DMS153 treated with DMSO at 0.1 percent for 48 hours (cell line): ENCODE measurements around the gene PPP1R3G.

ENCODE experiments used
- DNase-seq: peaks from one replicate; lab custom pipeline; 2025; ENCODE audit not compliant: unreplicated experiment; lab: John Stamatoyannopoulos, UW

PPP1R3G gene

DNA sequence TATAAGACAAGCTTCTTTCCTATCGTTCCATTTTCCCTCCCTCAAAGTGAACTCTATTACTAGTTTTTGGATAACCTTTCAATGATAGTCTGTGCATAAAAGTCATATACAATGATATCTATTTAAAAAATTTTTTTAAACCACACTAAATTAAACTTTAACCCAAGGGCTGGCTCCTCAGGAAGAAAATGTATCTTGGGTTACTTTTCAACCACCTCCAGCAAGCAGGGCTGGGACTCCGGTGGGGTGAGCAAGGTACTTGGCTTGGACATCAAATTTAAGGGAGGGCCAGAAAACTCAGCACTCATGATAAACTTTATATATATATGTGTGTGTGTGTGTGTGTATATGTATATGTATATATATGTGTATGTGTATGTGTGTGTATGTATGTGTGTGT, 13.9 kb upstream of the PPP1R3G start:
- DNase-seq = no peak

DNA sequence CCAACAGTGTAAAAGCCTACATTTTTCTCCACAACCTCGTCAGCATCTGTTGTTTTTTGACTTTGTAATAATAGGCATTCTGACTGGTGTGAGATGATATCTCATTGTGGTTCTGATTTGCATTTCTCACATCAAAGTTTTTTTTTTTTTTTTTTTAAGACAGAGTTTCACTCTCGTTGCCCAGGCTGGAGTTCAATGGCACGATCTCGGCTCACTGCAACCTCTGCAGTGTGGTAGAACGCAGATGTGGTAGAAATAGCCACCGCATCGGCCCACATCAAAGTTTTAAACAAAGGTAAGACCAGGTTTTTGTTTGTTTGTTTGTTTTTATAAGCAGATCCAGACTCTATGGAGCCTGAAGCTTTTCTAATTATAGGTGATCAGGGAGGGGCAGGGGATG, 12.7 kb upstream of the PPP1R3G start:
- DNase-seq = no peak

DNA sequence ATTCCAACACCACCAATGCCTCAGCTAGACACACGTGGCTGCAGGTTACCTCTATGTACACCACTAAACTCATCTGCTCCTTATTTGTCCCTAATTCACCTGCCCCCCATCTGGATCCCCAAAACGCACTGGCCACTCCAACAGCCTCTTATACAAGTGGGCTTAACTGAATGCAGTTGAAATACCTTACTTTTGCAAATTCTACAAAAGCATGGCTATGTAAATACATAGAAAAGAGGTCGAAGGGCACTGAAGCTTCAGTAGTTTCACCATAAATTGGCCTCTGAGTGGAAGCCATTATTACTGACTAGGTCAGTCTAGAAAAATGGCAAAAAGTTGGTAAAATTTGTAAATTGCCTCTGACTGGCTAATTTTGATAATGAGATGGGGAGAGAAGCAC, 11.1 kb upstream of the PPP1R3G start:
- no peak for DNase-seq

DNA sequence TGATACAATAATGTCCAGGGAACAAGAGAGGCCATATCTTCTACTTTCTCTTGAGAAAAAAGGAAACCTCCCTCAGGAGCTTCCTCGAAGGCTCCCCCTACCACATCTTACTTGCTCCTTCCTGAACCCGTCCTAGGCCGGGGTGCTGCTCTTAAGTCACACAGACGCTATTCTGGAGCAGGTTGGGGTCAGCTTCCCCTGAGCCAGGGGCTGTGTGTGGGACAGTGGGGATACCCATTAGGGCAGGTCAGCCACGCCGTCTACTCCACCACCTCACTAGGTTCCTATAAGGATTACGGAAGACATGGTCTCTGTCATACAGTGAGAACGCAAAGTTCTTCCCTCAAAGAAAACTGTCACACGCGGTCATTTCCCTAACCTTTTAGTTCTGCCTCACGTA, 8.2 kb upstream of the PPP1R3G start:
- no peak for DNase-seq

DNA sequence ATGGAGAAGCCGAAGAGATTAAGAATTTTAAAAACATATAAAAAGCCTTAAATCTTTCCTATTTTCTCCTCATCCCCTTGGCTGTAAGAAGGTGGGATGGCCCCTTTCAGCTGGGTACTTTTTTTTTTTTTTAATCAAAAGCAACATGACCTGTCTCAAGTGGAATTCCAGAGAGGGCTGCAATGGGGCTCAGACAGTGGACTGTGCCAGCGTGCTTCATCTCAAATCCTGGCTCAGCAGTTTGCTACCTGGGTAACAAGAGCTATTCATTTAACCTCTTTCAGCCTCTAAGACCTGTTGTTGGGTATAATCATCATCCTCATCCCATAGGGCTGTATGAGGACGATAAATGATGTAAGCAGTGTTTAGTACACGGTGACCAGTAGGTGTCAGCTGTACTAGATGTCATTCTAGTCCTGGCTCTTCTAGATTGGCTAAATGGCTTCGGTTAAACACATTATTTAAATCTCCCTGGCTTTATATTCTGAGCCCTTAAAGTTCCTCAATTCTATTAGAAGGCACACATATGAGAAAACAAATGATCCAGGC, 6.9 kb upstream of the PPP1R3G start:
- no peak for DNase-seq

DNA sequence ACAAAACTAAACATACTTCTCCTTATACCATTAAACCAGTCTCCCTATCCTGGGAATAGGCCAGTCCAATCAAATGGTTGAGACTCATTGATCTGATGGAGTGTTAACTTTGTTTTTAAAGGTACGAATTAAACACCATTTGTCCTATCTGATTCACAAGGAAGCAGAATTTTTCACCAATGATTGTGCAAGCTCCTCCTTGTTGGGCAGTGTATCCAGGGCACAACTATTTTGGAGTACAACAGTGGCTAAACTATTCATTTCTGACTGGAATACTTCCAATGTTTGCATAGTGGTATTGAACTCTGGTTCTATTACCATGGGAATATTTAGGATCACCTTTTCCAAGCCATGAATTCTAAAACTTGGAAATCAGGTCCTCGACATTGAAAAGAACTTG, 5.4 kb upstream of the PPP1R3G start:
- DNase-seq = no peak

DNA sequence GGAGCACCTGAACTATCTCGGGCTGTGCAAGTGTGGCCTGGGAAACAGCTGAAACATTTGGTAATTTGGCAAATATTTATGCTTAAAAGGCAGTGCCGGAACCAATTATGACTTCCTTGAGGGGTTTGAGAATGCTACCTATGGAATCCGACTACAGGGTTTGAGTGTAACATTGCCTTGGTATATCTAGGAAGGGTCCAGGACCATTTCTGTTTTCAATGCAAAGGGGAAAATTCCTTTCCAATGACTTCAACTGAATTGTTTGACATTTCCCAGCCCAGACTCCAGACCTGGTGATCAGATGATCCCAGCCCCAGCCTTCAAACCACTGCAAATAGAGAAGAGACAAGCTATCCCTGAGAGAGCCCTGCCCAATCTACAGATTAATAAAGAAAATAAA, 4.6 kb upstream of the PPP1R3G start:
- no peak for DNase-seq

DNA sequence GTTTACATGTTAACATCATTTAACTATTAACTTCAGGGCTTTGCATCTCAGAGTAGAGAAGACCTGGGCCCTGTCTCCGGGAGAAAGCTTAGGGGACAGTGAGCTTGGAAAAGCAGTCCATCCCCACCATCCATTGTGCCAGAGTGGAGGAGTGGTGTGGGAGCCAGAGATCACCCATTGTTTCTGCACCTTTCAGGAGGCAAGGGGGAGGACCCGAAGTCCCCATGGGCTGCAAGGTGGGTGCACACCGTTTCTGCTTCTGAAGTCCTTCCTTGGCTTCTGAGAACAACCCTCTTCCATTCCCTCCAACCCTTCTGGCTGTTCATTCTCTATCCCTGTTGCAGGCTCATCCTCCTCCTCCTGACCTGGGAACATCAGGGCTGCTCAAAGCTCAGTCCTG, 4.0 kb upstream of the PPP1R3G start:
- DNase-seq = no peak

DNA sequence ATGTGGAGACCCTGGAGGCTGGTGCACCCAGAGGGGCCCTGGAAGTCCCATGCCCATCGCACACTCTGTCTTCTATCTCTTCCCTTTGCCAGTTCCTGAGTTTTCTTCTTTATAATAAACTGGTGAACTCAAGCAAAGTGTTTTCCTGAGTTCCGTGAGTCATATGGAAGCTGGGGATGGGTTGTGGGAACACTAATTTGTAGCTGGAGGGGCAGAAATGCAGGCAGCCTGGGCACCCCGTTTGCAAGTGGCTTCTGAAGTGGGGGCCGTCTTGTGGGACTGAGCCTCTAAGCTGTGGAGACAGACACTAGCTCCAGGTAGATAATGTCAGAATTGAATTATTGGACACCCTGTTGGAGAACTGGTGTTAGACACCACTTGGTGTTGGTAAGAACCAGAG, 3.2 kb upstream of the PPP1R3G start:
- DNase-seq = no peak

DNA sequence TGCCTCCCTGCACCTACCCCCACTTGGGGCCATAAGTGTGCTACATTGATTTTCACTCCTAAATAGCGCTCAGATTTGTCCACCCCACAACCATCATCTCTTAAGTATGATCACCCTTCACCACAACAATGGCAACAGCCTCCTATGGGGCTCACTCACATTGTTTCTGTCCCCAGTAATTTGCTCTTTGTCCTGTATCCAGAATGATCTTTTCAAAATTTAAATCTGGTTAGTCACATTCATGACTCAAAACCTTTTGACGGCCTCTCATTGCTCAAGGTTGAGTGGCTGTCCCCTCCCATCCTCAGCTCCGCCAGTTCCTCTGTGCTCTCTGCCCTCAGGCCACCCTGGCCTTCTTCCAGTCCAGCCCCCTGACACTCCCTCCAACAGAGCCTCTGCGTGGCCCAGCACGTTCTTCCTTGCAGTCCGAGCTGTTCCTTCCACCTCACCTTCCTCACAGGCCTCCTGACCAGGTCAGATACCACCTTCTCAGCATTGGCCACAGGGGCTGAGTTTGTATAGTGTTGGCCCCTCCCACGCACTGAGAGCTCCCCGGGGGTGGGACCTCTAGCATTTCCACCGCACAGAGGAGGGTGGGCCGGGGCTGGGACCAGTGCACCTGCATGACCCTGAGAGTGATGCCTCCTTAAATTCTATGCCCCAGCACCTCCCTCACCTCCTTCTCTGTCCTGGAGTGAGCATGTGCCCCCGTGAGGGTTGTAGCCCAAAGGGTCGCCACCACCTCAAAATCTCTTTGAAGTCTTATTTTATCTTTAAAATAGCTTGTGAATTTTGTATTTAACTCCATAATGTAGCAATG, 2.4 kb upstream of the PPP1R3G start:
- DNase-seq = no peak

DNA sequence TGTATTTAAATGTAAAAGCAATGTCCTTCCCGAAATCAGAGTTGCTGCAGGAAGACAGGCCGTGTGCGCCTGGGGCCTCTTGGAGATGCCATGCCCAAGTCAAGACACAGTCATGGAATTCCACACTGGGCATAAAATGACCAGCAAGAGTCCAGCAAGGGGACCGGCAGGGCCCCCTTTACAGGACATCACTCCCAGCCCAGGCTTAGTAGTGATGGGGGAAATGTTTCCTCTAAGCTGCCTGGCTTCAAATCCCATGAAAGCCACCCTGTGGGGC, 1.9 kb upstream of the PPP1R3G start:
- DNase-seq = no peak

DNA sequence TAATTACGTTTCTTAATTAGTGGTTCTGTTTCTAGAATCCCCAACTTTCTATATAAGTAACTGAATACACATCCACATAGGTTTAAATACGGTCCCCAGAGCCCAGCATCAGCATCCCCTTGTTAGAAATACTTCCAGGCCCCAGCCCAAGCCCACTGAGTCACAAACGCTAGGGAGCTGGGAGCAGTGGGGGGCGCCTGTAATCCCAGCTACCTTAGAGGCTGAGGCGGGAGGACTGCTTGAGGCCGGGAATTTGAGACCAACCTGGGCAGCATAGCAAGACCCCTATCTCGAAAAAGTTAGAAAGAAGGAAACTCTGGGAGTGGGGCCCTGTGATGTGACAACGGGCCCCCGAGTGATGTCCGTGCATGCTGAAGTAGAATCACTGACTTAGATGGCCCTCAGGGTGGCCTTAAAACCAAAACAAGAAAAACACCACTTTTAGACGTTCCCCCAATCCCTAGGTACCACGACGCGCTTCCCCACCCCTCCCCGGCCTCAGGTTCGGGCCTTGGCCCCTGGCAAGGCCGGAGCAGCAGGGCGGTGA, 1.3 kb upstream of the PPP1R3G start:
- DNase-seq = no peak

DNA sequence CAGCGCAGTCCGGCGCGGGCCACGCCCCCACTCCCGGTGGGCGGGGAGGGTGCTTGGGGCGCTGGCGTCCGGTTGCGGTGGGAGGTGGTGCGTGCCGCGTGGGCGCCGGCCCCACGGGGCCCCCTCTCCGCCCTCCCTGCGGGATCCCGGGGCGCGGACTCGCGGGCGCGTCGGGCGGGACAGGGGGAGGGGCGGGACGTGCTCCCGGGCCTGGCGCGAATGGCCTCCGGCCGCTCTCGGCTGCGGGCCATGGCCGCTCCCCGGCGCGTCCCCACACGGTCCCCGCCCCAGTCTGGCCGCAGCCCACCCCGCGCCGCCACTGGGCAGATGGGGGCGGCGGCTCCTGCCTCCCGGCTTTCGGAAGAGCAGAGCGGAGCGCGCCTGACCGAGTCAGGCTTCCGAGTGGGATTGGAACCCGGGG, 771 bp upstream of the PPP1R3G start:
- DNase-seq = no peak

DNA sequence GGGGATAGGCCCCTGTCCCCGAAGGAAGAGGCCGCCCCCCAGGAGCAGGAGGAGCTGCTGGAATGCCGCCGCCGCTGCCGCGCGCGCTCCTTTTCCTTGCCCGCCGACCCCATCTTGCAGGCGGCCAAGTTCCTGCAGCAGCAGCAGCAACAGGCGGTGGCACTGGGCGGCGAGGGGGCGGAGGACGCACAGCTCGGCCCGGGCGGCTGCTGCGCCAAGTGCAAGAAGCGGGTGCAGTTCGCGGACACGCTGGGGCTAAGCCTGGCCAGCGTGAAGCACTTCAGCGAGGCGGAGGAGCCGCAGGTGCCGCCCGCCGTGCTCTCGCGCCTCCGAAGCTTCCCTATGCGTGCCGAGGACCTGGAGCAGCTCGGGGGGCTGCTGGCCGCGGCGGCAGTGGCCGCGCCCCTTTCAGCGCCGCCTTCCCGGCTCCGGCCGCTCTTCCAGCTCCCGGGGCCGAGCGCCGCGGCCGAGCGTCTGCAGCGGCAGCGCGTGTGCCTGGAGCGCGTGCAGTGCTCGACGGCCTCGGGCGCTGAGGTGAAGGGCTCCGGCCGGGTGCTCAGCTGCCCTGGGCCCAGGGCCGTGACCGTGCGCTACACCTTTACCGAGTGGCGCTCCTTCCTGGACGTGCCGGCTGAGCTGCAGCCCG, 630 bp downstream of the PPP1R3G start:
- DNase-seq = no peak

DNA sequence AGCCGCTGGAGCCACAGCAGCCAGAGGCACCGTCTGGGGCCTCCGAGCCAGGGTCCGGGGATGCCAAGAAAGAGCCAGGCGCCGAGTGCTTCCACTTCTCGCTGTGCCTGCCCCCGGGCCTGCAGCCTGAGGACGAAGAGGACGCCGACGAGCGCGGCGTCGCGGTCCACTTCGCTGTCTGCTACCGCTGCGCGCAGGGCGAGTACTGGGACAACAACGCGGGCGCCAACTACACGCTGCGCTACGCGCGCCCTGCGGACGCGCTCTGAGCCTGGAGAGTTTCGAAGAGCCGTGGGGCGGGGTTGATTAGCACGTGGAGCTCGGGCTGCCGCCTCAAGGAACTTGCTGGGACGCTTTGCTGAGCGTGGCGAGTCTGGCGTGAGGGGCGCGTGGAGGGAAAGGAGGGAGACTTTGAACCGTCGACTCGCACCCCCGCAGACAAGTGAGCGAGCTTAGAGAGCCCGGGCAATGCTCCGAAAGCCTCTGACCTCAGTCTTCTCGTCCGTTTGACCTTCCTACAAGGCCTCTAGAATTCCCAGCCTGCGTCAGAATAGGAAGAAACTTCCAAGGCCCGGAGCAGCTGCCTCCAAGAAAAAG, 1.3 kb downstream of the PPP1R3G start:
- no peak for DNase-seq

DNA sequence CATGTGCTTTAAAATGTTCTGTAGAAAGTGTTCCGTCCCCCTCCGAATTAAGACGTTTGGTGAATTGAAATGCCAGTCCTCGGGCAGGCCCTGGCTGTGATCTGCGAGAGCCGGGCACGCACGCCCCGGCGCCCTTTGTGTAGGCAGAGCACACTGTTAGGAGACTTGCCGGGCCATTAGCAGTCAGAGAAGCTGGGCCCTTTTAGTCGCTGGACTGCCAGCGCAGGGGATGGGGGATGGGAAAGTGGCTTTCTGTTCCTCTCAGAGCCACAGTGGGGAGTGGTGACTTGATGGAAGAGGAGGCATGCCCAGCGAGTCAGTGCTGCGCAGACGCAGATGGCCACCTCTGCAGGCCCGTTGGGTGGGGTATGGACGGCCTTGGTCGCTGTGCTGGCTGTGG, 2.2 kb downstream of the PPP1R3G start:
- DNase-seq = no peak

DNA sequence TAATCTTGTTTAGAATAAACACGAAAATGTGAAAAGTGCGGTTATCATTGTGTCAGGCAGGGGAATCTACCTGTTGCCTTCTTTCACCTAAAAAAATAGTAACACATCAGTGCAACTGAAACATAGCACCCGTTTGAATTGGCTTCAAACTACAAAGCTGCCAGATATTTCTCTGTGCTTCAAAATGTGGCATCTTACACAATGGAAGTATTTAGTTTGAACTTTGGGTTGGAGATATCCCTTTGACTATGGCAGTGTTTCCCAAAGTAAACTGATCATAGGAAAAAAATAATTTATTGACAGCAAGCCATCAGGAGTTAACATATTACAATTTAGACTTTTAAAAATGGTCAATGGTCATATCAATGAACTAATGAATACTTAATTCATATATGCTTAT, 3.6 kb downstream of the PPP1R3G start:
- DNase-seq = no peak

DNA sequence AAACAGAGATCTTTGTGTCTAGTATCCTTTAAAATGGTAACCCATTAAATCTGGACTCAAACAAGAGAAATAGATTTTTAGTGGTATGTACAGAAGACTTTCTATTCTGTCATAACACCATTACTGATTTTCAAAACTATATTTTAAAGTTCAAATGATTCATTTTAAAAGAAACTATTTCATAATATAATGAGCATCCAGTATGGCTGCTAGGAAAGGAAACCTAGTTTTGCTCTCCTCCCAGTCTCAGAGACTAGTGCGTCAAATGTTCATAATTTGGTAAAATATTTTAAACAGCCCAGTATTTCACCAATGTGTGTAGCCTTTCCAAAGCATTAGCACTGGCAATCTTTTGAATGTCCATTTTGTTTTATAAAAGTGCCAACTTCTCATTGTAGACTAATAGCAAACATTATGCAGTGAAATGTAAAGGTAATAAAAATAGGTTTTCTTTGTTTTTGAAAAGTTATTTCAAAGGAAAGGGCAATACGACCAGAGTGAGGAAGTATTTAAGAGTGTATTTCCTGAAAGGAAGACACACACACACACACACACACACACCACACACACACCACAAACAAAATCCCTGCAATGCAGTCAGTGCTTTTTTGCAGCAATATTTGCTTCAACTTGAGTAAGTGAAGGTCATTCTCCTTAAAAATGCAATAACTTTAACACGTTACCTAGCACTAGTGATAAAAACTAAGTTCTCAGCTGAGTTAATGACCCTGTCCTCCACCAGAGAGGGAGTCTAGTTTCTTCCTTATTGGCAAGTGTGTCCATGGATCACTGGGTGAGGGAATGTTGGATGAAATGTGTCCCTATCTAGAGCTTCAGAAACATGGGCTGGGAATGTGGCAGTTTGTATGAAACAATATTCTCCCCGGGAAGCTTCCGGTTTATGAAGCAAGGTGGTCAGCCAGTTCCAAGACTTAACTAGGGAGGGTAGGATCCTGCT, 4.6 kb downstream of the PPP1R3G start:
- DNase-seq = no peak

DNA sequence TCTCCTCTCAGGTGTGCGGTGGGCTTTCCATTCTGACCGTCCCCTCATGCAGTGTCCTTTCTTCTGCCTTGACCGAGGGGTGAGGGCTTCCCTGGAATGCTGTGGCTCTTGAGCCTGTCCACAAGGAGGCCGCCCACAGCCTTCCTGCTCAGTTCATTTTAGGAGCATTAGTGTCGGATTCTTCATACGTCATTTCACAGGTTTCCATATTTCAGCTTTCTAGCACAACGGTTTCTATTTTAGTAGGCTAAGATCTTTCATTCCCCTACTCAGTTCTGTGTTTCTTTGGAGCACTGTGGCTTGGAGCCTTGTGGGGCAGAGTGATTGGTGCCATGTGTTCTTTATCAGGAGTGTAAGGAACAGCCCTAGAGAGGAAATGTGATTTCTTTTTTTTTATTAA, 5.5 kb downstream of the PPP1R3G start:
- DNase-seq = no peak

DNA sequence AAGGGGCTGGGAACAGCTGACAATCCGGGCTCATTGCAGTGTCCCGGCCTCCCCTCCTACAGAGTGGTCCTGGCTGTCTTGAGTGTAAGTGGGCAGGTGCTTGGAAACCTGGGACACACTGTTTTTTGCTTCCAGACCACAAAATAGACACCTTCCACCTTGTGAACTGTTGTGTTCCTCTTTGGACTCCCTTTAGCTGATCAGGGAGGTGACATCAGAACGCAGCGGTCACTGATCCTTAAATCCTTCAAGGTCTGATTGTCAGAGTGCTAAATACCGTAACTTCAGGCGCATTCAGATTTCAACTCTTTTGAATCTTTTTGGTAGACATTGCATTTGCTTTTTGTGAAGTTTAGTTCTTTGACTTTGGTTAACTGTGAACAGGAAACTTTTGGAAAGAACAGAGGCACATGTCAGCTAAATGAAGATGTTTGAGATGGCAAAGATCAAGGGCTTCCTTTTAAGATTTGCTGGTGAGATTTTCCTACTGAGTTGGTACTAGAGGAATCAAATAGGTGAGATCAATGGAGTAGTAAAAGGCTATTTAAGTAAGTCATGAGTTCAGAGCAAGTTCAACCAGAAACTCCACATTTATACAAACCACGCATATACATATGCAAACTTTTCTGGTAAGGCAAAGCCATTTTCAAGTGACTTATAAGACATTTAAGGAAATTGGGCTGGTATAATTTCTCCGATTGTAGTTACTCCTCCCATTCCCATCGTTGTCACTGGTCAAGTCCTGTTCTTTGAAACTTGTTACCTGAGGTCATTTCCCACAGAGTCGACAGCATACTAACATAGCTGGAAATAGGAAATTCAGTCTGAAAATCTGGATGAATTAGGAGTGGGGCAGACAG, 6.3 kb downstream of the PPP1R3G start:
- DNase-seq = no peak
